GM19328 (cell line): ENCODE results near the gene CEP19.
"Not testable (repeated sequence)": the region's sequence is repeated elsewhere in the genome, so short reads cannot be mapped to it uniquely, and the experiment has no call there.

Experiments
- ATAC-seq: cut with Tn5 transposase; IDR thresholded peaks from one replicate; pipeline ENCODE4 v1.9.1; 2021; ENCODE audit warnings: mild to moderate bottlenecking, moderate library complexity; ENCODE audit not compliant: unreplicated experiment

CEP19 gene, protein sequence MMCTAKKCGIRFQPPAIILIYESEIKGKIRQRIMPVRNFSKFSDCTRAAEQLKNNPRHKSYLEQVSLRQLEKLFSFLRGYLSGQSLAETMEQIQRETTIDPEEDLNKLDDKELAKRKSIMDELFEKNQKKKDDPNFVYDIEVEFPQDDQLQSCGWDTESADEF

GRCh38 chr3:196711838-196712513, at the start of gene CEP19, which contains the start of gene PIGX:
Gene CEP19 (minus strand): TSS chr3:196712250. CDS start chr3:196708657, 3,593 bp downstream.
Gene PIGX (plus strand): TSS chr3:196712377.
- ATAC-seq: peak; percentile 84

- ATAC-seq: no peak
Measured at GRCh38 chr3:196757876-196758739, 46.1 kb upstream of the CEP19 start.

DNA sequence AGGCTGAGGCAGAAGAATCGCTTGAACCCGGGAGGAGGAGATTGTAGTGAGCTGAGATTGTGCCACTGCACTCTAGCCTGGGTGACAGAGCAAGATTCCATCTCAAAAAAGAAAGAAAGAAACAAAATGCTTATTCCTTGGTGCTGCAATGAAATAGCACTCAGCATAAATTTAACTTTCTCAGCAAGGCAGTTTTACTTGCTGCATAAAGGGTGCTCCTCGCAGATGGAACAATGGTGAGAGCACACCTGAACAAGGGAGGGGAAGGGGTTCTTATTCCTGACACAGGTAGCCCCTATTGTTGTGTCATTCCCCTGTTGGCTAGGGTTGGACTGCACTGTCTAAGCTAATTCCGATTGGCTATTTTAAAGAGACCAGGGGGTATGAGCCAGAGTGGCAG, 44.7 kb upstream of the CEP19 start:
- no peak for ATAC-seq

GRCh38 chr3:196754091-196754981, 42.3 kb upstream of the CEP19 start:
- ATAC-seq: no peak

- ATAC-seq: no peak
Measured at GRCh38 chr3:196753201-196753600, 41.2 kb upstream of the CEP19 start.

GRCh38 chr3:196749125-196749524, 37.1 kb upstream of the CEP19 start:
- no peak for ATAC-seq

DNA sequence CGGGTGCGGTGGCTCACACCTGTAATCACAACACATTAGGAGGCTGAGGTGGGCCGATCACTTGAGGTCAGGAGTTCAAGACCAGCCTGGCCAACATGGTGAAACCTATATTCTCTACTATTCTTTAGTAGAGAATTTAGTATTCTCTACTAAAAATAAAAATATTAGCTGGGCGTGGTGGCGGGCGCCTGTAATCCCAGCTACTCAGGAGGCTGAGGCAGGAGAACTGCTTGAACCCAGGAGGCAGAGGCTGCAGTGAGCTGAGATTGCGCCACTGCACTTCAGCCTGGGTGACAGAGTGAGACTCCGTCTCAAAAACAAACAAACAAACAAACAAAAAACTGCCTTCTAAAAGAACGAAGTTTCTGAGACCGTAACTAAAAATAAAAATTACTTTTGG, 31.5 kb upstream of the CEP19 start:
- not testable (repeated sequence) for ATAC-seq

GRCh38 chr3:196741249-196741889, 29.3 kb upstream of the CEP19 start:
- no peak for ATAC-seq

GRCh38 chr3:196740481-196741248, 28.6 kb upstream of the CEP19 start:
- no peak for ATAC-seq

DNA sequence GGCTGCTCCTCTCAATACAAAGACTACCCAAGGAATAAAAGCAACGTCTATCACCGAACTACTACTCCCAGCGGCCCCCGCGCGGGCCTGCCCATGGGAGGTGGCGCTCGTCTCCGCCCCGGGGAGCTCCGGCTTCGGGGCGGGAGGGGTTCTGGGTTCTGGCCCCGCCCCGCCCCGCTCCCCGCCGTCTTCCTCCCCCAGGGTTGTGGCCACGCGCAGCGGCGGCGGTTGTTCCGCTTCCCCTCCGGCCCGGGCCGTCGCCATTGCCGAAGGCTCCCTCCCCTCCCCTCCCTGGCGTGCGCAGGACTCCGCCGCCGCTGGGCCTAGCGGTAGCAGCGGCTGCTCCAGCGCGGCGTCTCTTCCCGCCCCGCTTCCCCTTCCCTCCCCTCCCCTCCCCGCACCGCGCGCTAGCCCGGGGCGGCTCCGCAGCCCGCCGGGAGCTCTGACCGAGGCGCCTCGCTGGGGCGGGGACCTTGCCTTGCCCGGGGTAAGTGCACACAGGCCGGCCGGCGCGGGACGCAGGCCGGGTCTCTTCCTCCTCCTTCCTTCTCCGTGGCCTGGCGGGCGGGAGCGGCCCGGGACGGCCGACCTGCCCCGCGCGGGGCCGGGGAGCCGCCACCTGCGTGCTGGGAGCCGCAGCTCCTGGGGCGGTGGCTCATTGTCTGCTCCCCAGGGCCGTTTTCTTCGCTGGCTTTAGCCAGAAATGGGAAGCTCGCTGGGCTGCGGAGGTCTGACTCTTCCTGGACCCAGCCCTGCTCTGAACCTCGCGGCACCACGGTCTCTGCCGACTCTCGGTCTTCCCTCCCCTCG, 27.8 kb upstream of the CEP19 start, which contains the start of gene PAK2:
Gene PAK2 (plus strand): TSS at position 187 of the 810 bp plus-strand sequence. CDS start 42,790 bp downstream, outside the sequence.
- peak; percentile 91 for ATAC-seq

DNA sequence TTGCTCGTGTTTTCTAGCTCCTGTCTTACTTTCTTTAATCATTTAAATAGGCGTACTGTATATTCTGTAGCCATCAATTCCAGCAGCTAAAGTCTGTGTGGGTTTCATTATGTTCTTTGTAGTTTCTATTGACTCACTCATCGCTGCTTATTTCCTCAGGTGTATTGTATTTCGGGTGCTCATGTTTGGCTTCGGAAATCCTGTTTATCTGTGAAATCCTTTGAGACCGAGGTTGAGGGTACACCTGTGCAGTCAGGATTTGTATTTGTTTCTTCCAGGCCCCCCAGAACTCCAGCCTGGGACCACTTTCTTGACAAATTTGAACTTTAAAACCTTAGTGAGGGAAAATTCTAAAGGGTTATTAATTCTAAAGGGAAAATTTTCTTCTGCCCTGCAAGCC, 25.6 kb upstream of the CEP19 start:
- no peak for ATAC-seq

- ATAC-seq: no peak
Measured at GRCh38 chr3:196736670-196737374, 24.8 kb upstream of the CEP19 start.

GRCh38 chr3:196735751-196736150, 23.7 kb upstream of the CEP19 start:
- no peak for ATAC-seq

DNA sequence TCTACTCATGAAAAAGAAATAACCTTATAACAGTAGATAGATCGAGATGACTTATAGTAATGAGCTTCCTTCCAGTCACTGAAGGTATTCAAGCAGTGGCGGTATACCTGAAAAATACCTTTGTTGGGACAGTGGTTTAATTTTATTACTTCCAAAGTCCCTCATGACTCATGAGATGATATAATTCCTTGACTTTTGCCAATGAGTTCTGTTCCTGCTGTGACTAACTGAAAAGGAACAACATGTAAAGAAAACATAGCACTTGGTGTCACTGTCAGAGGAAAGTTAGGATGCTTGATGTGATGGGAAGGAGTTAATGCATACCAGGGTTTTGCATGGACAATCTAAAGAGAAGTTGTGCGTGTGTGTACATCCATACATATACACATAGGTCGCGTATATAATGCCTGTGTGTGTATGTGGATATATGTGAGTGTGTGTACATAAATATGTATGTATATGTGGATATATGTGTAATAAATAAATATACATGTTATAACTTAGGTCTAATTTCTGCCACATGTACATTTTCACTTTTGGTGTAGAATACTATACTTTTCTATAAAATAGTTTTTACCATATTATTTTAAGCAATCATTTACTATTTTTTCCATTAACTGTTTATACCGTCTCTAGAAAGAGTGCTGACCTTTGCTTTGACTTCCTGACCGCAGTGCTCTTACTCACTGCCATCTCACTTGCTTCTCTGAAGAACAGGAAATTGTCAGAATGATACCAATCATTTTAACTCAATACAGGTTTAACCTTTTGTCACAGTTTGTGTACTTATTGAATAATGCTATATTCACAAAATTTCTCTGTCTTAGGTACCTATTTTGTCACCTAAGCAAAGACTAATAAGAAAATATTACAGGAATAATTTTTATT, 15.0 kb upstream of the CEP19 start:
- ATAC-seq: no peak

DNA sequence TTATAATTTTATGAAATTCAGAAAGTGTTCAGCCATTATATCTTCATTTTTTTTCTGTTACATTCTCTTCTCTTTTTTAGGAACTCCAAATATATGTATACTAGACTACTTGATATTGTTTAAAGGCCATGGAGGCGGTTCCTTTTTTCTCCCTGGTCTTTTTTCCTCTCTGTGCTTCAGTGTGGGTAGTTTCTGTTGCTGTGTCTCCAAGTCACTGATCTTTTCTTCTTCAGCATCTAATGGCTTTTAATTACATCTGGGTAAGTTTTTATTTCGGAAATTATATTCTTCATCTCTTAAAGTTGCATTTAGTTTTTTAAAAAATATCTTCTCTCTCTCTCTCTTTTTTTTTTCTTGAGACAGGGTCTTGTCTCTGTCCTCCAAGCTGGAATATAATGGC, 9.0 kb upstream of the CEP19 start:
- no peak for ATAC-seq

DNA sequence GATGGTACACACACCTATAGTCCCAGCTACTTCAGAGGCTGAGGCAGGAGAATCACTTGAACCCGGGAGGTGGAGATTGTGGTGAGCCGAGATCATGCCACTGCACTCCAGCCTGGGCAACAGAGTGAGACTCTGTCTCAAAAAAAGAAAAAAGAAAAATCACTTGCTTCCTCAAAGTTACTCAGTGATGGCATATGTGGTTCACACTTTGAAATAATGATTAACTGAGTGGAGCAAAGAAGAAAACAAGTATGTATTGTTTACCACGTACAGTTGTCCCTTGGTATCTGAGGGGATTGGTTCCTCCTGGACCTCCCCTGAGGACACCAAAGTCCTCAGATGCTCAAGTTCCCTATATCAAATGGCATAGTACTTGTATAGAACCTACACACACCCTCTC, 5.1 kb upstream of the CEP19 start:
- not testable (repeated sequence) for ATAC-seq
